HG03432 (cell line): ENCODE data around the gene FCGBP.
"Not testable (repeated sequence)": the region's sequence is repeated elsewhere in the genome, so short reads cannot be mapped to it uniquely, and the experiment has no call there.

Experiments
- ATAC-seq: cut with Tn5 transposase; IDR thresholded peaks from one replicate; pipeline ENCODE4 v1.9.1; 2021; ENCODE audit warnings: mild to moderate bottlenecking, moderate library complexity; ENCODE audit not compliant: unreplicated experiment

FCGBP gene

DNA sequence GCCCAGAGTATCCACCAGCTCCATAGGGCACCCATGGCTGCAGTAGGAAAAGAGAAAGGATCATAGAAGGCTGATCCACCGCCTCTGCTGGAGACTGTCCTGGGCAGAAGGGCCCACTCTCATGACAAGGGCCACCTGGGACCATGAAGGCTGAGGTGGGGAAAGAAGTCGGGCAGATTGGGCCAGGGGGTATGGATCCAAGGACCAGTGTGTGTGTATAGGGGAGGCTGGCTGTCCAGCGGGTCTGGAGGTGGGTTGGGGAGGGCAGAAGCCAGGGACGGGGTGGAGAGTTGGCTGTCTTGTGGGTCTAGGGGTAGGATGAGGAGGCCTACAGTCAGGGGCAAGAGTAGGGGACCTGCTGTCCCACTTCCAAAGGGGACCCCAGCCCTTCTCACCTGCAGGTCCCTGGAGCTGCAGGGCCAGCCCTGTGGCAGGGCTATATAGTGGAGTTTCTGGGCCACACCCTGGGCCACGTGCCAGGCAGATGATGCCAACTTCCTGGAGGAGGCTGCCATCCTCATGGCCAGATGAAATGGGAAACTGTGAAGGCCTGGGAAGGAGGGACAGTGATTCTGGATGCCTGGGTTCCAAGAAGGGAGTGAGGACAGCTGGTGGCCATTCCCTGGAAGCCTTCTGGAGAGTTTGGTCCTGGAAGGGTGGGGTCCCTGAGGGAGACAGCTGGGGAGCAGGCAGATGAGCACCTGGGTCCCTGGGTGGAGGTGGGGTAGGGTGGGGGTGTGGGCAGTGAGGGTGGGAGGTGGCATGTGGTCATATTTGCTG is at the start of gene FCGBP:
FCGBP (minus strand) TSS at position 51 of the 780 bp plus-strand sequence.
- no peak for ATAC-seq

DNA sequence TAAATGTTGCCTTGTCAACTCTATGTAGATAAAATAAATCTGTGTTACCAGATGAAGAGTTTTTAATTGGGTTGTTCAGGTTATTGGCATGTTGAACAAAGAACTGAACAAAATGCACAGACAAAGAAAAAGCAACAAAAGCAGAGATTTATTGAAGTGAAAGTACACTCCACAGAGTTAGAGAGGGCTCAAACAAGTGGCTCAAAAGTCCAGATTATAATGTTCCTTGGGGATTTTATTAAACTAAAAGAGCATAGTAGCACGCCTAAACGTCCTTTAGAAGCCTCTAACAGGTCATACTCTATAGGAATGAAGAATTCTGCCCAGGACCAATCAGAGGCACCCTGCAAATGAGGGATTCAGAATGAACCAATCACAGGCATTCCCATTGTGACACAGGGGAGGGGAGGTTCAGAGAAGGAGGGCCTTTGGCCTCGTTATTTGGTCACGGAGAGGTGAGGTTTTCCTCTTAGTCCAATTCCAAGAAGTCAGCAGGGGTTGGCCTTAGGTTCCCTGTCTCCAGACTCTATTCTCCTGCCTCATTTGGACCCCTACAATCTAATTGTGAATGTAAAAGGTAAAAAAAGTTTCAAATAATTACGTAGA is 49.4 kb upstream of the FCGBP start:
- ATAC-seq, result no peak

- ATAC-seq, result no peak
These were observed 48.4 kb upstream of the FCGBP start for GRCh38 chr19:39982883-39983282.

GRCh38 chr19:39974377-39975155 is 40.1 kb upstream of the FCGBP start:
- no peak for ATAC-seq

- ATAC-seq, result no peak
These were observed 37.1 kb upstream of the FCGBP start for GRCh38 chr19:39971380-39972035.

GRCh38 chr19:39970675-39971379 is 36.4 kb upstream of the FCGBP start, which contains the start of gene PSMC4:
Gene PSMC4, plus strand, starts transcription at chr19:39971165. Its CDS starts 38 bp downstream, at chr19:39971203.
- peak; percentile 95 for ATAC-seq

- peak; percentile 16 for ATAC-seq
These were observed 35.9 kb upstream of the FCGBP start for GRCh38 chr19:39970425-39970674.

DNA sequence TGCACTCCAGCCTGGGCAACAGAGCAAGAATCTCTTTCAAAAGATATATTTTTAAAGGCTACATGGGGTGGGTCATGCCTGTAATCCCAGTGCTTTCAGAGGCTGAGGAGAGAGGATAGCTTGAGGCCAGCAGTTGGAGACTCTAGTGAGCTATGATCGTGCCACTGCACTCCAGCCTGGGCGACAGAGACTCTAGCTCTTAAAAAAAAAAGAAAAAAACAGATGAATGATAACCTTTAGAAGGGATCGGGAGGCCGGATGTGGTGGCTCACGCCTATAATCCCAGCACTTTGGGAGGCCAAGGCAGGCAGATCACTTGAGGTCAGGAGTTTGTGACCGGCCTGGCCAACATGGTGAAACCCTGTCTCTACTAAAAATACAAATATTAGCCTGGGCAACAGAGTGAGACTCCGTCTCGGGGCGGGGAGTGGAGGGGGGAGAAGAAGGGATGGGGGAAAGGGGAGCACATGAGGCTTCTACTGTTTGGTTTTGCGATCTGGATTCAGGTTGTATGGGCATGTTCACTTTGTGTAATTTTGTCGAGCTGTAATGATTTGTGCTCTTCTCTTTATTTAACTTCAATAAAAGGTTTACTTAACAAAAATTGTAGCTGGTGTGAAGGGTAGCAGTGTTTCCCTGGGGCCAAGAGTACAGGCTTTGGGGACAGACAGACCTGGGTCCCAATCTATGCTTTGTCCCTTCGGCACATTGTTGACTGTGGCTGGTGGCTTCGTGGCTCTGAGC is 35.4 kb upstream of the FCGBP start:
- ATAC-seq, result no peak

- ATAC-seq, result no peak
These were observed 34.8 kb upstream of the FCGBP start for GRCh38 chr19:39969266-39969665.

DNA sequence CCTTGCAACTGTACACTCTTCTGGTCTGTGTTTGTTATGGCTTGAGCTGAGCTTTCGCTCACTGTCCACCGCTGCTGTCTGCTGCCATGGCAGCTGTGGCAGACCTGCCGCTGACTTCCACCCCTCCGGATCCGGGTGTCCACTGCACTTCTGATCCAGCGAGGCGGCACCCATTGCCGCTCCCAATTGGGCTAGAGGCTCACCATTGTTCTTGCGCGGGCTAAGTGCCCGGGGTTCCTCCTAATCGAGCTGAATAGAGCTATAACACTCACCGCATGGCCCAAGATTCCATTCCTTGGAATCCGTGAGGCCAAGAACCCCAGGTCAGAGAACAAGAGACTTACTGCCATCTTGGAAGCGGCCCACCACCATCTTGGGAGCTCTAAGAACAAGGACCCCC is 34.4 kb upstream of the FCGBP start:
- ATAC-seq, result no peak

- no peak for ATAC-seq
These were observed 33.1 kb upstream of the FCGBP start for GRCh38 chr19:39967561-39967960.

- ATAC-seq, result no peak
These were observed 32.2 kb upstream of the FCGBP start for GRCh38 chr19:39966617-39967016.

DNA sequence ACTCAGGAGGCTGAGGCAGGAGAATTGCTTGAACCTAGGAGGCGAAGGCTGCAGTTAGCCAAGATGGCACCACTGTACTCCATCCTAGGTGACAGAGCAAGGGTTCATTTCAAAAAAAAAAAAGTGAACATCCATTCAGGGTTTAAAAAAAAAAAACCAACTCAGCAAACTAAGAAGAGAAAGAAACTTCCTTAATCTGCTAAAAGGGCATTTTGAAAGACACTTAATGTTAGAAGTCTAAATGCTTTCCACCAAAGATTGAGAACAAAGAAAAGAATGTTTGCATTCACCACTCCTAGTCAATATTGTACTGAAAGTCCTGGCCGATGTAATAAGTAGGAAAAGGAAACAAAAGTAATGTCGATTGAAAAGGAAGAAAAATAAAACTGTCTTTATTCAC is 29.5 kb upstream of the FCGBP start:
- no peak for ATAC-seq

GRCh38 chr19:39959407-39959806 is 25.0 kb upstream of the FCGBP start:
- not testable (repeated sequence) for ATAC-seq

DNA sequence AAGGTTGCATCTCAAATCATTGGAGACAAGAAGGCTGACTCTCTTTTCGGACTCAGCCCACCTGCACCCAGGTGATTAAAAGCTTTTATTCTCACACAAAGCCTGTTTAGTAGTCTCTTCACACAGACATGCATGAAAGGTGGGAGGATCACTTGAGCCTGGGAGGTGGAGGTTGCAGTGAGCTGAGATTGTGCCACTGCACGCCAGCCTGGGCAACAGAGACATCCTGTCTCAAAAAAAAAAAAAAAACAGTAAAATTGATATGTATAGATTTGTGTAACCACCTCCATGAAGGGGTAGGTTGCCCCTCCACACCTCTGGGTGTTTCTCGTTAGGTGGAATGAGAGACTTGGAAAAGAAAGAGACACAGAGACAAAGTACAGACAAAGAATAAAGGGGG is 24.5 kb upstream of the FCGBP start:
- not testable (repeated sequence) for ATAC-seq

DNA sequence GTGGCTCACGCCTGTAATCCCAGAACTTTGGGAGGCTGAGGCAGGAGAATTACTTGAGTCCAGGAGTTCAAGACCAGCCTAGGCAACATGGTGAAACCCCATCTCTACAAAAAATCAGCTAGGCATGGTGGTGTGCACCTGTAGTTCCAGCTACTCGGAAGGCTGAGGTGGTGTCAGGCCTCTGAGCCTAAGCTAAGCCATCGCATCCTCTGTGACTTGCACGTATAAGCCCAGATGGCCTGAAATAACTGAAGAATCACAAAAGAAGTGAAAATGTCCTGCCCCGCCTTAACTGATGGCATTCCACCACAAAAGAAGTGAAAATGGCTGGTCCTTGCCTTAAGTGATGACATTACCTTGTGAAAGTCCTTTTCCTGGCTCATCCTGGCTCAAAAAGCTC is 23.5 kb upstream of the FCGBP start:
- ATAC-seq, result not testable (repeated sequence)

DNA sequence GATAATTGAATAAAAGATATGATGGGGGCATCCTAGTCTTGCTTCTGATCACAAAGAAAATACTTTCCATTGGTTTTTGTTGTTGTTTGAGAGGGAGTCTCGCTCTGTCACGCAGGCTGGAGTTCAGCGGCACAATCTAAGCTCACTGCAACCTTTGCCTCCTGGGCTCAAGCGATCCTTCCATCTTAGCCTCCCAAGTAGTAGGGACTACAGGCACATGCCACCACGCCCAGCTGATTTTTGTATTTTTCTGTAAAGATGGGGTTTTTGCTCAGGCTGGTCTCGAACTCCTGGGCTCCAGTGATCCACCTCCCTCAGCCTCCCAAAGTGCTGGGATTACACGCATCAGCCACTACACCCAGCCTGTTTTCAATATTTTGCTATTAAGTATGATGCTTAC is 19.5 kb upstream of the FCGBP start:
- no peak for ATAC-seq

DNA sequence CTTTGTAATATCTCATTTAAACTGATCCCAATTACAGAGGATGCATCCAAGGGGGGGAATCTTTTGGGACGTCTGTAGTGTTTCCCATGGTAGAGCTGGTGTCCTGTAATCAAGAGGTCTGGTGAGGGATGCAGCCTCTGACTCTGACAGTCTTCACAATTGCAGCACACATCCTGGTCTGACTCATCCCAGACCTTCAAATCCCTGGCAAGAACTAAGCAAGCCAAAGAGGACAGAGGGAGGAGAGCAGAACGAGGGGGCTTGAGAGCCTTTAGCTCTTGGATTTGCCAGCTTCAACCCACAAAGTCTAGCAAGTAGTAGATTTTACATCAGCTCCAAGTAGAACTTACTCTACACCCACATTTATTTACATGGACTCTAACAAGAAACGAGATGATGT is 17.3 kb upstream of the FCGBP start:
- no peak for ATAC-seq

- no peak for ATAC-seq
These were observed 16.7 kb upstream of the FCGBP start for GRCh38 chr19:39951065-39951650.
